GM11168 (cell line): ENCODE measurements around the gene TPRA1.

ENCODE experiments used
- in situ Hi-C: fragments of 300-500 bp; cut with MboI; formaldehyde crosslinking; loops from one replicate; pipeline ENCODE4 v1.12.0; 2022; ENCODE audit warnings: low sequenced_read_pairs; ENCODE audit not compliant: unreplicated experiment

Gene TPRA1

DNA sequence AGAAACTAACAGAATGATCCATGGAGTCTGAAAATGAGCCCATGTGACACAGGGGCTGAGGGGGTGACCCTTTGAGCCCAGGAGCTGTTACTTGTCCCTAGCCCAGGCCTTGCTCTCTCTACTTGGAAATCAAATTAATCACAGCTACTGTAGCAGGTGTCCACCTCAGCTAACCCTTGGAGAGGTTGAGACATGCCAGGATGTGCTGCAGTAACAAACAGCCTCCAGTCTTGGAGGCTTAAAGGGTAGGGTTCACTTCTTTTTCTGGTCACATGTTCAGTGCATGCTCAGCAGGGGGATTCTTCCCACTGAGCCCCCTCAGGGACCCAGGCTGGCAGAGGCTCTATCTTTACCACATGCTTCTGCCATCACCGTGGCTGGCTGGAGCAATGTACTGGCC lies 21.4 kb downstream of the TPRA1 start:
- in situ Hi-C loops, result no loop called here

GRCh38 chr3:127568586-127568985 lies 21.9 kb downstream of the TPRA1 start:
- in situ Hi-C loops, result no loop called here

GRCh38 chr3:127566833-127567232 lies 23.7 kb downstream of the TPRA1 start:
- in situ Hi-C loops, result no loop called here

- in situ Hi-C loops, result no loop called here
These were observed 24.8 kb downstream of the TPRA1 start for GRCh38 chr3:127565711-127566110.

GRCh38 chr3:127560051-127560787 lies 30.3 kb downstream of the TPRA1 start:
- in situ Hi-C loops, result no loop called here

GRCh38 chr3:127556565-127556964 lies 34.0 kb downstream of the TPRA1 start:
- in situ Hi-C loops, result no loop called here

- in situ Hi-C loops, result no loop called here
These were observed 35.4 kb downstream of the TPRA1 start for GRCh38 chr3:127555108-127555507.

DNA sequence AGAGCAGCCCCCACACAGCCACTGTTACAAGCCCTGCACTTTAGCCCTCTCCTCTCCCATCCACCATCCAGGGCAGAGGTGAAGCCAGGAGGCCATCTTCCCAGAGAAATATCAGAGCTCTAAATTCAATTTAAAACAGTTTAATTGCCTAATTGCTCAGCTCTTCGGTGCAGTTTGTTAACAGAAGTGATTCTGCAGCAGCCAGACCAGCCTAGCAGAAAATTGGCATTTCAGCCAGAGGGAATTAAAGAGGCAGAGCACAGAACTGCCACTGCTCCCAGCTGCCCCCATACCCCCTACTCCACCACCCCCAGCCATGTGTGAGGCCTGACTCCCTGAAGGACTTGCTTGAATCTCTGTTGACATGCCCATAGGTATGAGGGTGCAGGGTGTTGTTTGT lies 38.5 kb downstream of the TPRA1 start:
- in situ Hi-C loops, result no loop called here

GRCh38 chr3:127551178-127551577 lies 39.4 kb downstream of the TPRA1 start:
- in situ Hi-C loops, result no loop called here

GRCh38 chr3:127550468-127551157 lies 39.9 kb downstream of the TPRA1 start:
- in situ Hi-C loops, result no loop called here

GRCh38 chr3:127549826-127550467 lies 40.6 kb downstream of the TPRA1 start:
- in situ Hi-C loops, result no loop called here

DNA sequence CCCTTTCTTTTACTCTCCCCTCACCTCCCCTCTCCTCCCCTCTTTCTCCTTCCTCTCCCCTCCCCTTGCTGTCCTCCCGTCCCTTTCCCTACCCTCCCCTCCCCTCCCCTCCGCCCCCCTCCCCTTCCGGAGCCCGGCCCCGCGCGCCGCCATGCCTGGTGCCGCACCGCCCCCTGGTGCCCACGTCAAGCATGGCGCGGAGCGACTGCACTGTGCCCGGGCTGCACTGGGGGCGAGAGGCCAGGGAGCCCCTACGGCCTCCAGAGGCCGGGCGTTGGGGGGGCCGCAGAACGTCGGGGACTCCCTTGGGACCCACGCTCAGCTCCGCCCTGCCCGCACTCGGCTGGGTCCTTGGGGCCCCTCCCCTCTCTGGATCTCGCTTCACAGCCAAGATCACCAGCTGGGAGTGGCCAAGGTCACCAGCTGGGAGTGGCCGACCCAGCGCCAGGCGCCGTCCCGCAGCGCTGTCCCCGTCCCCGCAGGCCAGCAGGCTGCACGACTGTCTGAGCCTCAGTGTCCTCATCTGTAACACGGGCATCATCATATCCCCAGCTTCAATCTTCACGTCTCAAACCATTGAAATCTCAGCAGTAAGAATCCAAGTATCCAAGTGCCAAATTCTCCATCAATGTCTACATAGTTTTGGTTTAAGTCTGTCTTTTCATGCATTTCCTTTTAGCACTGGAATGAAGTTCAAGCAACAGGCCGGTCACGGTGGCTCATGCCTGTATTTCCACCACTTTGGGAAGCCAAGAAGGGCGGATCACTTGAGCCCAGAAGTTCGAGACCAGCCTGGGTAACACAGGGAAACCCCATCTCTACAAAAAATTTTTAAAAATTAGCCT lies 42.5 kb downstream of the TPRA1 start:
- in situ Hi-C loops, result no loop called here

- in situ Hi-C loops, result no loop called here
These were observed 43.4 kb downstream of the TPRA1 start for GRCh38 chr3:127546970-127547733.

DNA sequence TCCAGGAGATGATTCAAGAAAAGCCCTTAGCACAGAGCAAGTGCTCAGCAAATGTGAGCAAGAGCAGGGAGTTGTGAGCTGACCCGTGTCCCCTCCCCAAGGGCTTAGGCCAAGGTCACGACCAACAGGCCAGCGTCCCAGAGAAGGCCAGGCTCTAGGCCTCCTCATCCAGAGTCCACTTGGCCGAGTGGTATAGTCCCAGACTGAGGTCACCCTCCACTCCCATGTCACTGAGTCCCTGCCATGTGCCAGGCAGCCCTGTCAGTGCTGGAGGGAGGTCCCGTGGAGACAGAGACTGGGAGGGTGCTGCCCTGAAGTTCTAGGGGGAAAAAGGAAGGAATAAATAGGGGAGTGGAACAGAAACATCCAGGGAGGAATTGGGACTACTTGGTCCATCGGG lies 44.0 kb downstream of the TPRA1 start:
- in situ Hi-C loops, result no loop called here

DNA sequence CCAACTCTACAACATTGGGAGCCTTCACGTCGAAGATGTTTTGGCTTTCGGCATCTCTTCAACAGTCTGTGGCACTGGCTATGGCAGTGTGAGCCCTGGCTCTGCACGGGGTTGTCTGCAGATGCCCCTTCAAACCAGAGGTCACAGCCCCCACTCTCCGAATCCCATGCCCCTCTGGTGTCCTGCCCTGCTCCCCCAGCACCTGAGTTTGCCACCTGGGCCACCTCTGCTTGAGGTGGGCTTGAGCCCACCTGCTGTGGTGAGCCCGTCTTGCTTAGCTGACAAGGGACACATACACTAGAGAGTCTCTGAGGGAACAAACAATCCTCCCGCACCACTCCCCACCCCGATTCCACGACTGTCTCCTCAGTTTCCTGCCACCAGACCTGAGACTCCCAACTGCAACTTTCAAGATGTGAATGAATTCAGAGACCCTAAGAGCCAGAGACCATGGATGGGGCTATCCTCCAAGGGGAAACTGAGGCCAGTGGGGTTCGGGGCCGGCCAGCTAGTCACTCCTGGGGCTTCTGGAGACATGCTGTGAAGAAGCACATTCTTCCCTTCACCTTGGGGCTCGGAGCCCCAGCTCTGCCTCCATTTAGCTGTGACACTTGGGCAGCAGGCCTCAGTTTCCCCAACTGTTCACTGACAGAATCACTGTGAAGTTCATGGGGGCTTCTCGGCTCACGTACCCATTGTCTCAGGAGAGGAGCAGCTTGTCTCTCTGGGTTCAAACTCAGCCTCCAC lies 44.6 kb downstream of the TPRA1 start:
- in situ Hi-C loops, result no loop called here

DNA sequence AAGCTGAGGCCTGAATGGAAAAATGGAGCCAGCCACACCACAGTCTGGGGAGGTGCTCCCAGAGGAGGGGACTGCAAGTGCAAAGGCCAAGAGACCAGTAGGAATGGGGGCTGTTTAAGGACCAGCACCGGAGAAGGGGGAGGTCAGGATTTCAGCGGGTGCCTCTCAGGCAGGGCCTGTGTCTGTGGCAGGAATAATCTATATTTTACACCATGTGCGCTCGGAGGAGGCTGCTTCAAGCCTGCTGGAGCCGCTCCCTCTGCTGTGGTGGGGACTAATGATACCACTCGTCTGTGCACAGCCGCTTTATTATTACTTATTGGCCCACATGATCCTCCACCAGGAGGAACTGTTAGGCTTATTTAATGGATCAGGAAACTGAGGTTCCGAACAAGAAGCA lies 45.3 kb downstream of the TPRA1 start:
- in situ Hi-C loops, result no loop called here

GRCh38 chr3:127544803-127545201 lies 45.7 kb downstream of the TPRA1 start:
- in situ Hi-C loops, result no loop called here

DNA sequence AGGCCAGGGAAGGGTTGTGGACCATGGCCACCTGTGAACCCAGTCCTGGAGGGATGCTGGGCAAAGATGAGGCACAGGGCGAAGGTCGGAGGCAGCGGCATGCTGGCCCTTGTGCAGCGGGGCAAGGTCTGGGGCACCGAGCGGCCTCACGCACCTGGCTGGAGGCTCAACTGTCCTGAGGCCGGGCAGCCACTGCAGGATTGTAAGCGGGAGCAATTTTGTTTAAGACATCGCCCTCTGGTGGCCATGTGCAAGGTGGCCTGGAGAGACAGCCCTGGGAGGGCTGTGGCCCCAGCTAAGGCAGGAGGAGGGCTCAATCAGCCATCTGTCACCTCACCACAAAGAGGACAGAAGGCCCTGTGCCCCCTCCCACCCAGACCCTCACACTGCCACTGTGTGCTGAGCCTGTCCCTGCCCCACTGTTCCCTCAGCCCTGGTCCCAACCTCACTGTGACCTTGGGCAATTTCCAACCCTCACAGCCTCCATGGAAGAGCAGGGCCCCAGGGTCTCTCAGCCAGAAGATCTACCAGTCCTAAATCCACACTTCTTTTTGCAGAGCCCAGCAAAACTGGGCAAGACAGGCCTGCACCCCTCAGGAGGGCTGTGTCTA lies 46.2 kb downstream of the TPRA1 start:
- in situ Hi-C loops, result no loop called here

GRCh38 chr3:127543441-127543840 lies 47.1 kb downstream of the TPRA1 start:
- in situ Hi-C loops, result no loop called here
